WI38 (cell line): ENCODE measurements around the gene ZBTB48.

Source experiments
- H3K4me3 ChIP-seq: 2 replicates; pipeline ENCODE4 v1.5.1; 2011; ENCODE audit warnings: low read depth, mild to moderate bottlenecking, control low read depth, low read length
- TF ChIP-seq, protein P1 (sequence below): IDR thresholded peaks from 2 replicates; pipeline ENCODE4 v1.5.1; 2012; ENCODE audit warnings: low read depth, mild to moderate bottlenecking, control low read depth, low read length

The ZBTB48 gene

DNA sequence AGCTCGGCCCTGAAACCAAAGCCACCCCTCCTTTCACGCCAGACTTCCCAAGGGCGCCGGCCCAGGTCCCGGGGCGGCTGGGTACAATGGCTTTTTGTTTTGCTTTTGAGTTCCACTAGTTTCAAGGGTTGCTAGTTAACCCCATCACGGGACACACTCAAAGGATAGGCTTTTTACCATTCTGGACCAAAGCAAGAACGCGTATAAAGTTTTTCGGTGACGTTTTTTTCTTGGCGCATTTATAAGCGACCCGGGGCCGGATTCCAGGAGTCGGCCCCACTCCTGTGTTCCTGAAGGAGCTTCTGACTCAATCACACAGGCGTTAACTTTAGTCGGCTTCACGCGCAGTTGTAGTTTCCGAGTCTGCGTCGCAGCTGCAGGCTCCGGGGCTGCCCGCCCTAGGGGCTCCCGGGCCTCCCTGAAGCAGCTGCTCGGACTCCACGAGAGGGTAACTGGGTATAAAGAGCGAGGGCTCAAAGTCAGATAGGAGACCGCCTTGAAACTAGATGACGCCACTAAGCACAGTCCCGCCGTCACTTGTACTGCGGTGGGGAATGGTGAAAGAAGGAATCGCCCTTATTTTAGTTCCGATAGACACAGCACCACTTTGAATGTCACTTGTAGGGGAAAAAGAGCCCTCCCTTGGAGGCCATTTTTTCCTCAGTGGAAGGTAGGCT lies 23.6 kb downstream of the ZBTB48 start:
- TF ChIP-seq, protein P1, sequence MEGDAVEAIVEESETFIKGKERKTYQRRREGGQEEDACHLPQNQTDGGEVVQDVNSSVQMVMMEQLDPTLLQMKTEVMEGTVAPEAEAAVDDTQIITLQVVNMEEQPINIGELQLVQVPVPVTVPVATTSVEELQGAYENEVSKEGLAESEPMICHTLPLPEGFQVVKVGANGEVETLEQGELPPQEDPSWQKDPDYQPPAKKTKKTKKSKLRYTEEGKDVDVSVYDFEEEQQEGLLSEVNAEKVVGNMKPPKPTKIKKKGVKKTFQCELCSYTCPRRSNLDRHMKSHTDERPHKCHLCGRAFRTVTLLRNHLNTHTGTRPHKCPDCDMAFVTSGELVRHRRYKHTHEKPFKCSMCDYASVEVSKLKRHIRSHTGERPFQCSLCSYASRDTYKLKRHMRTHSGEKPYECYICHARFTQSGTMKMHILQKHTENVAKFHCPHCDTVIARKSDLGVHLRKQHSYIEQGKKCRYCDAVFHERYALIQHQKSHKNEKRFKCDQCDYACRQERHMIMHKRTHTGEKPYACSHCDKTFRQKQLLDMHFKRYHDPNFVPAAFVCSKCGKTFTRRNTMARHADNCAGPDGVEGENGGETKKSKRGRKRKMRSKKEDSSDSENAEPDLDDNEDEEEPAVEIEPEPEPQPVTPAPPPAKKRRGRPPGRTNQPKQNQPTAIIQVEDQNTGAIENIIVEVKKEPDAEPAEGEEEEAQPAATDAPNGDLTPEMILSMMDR, result no peak
- H3K4me3 ChIP-seq, result peak overlapping the region; percentile 57

DNA sequence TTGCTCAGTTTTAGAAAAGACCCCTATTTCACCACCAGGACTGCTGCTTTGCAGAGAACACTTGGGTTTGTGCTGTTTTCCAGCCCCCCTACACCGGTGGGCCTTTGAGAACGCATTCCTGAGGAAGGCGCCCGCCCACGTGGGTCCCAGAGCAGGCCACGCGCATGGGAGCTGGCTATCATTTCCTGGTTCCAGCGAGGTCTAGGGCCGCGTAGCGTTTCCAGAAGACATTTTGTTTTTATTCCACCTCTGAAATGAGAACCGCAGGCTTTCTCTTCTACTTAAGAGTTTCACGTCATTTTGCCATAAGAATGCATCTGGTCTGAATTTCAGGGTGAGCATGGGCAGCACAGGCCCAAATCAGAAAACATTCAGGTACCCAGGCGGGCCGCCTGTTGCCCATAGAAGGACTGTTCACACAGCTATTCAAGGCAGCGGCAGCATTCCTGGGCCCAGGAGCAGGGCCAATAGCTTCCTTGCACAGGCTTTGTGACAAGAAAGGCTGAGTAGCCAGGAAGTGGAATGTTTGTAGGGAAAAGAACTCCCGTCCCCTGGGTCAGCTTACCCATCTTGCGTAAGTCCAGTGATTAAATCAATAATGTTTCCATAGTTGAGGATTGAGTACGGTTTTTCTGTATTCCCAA lies 24.2 kb downstream of the ZBTB48 start:
- TF ChIP-seq, protein P1, result no peak
- peak overlapping the region; percentile 57 for H3K4me3 ChIP-seq

DNA sequence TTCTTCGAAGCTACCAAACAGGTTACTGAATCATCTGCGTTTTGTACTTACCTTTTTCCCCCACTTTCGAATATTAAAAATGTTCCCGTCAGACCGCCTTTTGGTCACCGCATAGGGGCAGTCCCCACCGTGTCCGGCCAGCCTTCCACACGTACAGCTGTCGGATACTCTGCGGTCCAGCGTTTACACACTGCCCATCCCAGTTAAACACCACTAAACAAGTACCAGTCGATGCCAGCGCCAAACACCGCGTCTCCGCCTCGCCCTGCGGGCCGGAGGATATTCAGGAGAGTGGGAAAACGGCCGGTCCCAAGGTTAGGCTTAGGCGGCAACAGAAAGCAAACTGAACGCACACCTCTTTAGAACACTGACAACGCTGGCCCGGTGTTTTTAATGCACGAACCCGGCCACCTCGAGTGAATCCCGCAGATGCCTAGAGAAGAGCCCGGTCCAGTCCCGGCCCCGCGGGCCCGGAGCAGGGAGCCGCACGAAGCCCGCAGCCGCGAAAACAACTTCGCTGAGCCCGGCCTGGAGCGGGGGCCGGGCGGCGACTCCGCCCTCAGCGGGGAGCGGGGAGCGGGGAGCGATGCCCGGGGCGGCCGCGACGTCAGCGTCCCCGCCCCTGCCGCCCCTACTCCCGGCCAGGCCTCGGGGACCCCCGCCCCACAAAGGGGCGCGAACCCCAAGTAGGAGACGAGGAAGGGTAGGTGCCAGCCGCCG lies 33.0 kb downstream of the ZBTB48 start:
- TF ChIP-seq, protein P1, result no peak
- H3K4me3 ChIP-seq, result peak overlapping the region; percentile 85

DNA sequence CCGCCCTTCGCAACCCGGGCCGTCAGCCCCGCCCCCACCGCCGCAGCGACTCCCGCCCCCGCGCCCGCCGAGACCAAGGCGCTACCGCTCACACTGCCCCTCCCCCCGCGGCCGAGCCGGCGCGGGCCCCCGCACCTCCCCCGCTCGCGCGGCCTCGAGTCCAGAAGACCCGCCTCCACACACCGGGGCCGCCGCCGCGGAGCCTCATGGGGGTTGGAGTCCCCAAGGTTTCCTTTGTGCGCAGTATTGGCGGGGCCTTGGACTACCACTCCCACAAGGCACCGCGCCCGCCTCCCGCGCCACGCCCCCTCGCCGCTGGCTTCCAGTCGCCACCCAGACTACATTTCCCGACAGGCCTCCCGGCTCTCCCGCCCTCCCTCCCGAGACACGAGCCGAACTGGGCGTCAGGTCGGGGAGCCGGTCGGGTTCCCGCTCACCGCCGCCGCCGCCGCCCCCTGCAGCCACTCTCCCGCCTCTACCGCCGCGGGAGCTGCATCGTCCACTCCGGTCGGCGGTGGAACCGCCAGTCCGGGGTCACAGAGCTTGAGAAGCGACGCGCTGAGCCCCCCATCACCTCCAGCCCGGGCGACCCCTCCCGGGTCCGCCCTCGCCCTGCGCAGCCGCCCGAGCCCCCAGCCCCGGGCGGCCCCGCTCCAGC lies 33.7 kb downstream of the ZBTB48 start, which contains the start of gene PHF13:
Gene PHF13 (plus strand): TSS at position 371 of the 658 bp plus-strand sequence. CDS start 336 bp downstream, outside the sequence.
- H3K4me3 ChIP-seq, result peak within 1 kb of the TSS; percentile 85
- TF ChIP-seq, protein P1, result no peak

DNA sequence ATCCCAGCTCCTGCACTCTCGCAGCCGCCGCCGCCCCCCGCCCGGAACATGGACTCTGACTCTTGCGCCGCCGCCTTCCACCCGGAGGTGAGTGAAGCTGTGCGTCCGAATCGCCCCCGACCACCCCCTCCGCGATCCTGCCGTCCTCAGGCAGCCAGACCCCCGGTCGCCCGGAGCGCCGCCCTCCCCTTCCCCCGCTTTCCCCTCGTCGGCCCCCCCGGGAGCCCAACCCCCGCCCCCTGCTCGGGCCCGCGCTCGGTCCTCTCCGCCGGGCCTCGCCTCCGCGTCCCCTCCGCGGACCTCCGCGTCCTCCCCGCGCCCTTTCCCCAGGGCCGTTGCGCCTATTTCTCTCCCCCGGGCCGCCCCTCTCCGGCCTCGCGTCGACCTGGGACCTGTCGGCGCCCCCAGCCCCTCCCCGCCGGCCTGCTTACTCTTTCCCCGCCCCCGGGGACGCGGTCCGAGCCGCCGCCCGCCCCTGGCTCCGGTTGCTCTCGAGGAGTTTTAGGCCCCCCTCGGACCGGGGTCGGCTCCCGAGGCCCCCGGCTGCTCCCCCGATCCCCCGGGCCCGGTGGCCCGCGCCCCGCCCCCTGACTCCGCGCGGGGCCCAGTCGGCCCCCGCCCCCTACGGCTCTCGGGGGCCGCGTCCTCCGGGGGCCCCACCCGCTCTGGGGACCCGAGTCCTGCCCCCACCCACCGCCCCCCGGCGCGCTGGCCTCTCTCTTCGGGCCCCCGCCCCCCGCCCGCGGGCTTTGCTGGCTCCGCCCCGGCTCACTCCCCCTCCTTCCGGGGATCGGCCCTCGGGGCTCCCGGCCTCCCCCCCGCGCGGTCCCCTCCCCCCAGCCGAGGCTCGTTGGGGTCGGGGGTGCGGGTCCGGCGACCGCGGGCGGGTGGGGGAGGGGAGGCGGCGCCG lies 34.5 kb downstream of the ZBTB48 start:
- TF ChIP-seq, protein P1, result no peak
- H3K4me3 ChIP-seq, result peak overlapping the region; percentile 77

DNA sequence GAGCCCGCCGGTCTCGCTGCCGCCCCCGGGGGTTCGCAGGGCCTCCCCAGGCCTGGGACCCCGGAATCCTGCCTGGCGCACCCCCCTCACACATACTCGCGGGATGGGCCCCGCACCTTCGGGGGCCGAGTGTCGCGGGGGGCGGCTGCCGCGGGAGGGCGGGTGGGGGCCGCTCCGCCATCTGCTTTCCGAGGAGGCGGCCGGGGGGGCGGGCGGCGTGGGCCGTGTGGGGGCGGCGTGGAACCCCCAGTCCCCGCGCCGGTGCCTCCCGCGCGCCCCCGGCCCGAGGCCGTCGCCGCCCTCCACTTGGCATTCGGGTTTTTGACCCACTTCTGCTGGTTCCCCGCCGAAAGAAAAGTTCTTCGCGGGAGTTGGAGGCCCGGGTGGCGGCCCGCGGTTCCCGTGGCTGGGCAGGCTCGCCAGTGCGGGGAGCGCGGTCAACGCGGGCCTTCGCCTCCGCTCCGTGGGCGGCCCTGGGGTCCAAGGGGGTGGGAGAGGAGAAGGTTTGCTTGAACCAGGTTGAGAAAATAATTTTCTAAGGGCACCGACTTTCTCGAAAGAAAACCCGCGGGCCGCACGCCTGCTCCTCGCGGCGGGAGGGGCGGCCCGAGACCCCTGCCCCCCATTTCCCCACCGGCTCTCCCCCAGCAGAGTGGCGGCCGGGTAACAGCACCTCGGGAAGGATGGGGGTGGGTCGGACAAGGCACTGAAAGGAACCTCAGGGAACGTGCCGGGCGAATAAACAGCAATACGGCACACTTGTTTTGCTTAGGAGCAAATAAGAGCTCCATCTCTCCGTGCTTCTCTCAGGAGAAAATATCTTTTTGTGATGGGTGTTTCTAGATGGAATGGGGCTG lies 35.4 kb downstream of the ZBTB48 start:
- peak overlapping the region; percentile 77 for H3K4me3 ChIP-seq
- TF ChIP-seq, protein P1, result no peak
